Gastroesophageal sphincter (tissue), 3 donors: Measurements from ENCODE around the gene RBM39.

Experiments
- CTCF ChIP-seq, 4 experiments: fragments of 200-600 bp in 2 of 4; fragments of 450-650 bp in 2 of 4; sonication (generic) in 1 of 4; IDR thresholded peaks; one replicate each; pipeline ENCODE4 v1.5.1; 2017 to 2019; ENCODE audit warnings: antibody characterized with exemption in 4 of 4, mild to moderate bottlenecking in 2 of 4, moderate library complexity in 2 of 4
- EP300 ChIP-seq: sonication (generic); formaldehyde crosslinking; IDR thresholded peaks from one replicate; pipeline ENCODE4 v1.6.1; 2017; ENCODE audit warnings: antibody characterized with exemption, mild to moderate bottlenecking
- POLR2A ChIP-seq, 2 donors: fragments of 450-650 bp; IDR thresholded peaks; one replicate each; pipeline ENCODE4 v1.6.1; 2017; ENCODE audit warnings: antibody characterized with exemption in 2 of 2, mild to moderate bottlenecking in 2 of 2, moderate library complexity in 1 of 2

GRCh38 chr20:35653893-35654292 lies 88.2 kb downstream of the RBM39 start:
- TF ChIP-seq CTCF (IDR thresholded peaks at IDR 0.05) (no peak), POLR2A (IDR thresholded peaks at IDR 0.05) (no peak), EP300 (no peak)
